ENCODE measurements around the gene ACTR1B.

Gene ACTR1B

GRCh38 chr2:97677480-97677879 lies 13.6 kb upstream of the ACTR1B start:
- Histone ChIP-seq H3K4me3 (ENCODE audit: low read depth, low read length, poor library complexity, severe bottlenecking) (no peak overlapping the region), H4K20me1 (ENCODE audit: insufficient read depth, low read length) (no peaks in the 10 kb centered on the region), H3K27ac (ENCODE audit: low read depth, low read length, poor library complexity, severe bottlenecking) (no peak overlapping the region), H3K4me2 (ENCODE audit: low read length) (no peak overlapping the region), H3K4me1 (ENCODE audit: insufficient read depth, low read length, severe bottlenecking) (no peaks in the 10 kb centered on the region), H3K9me2 (ENCODE audit: low read depth, low read length) (no peaks in the 10 kb centered on the region), H2AFZ (ENCODE audit: low read length) (no peak overlapping the region), H3K27me3 (ENCODE audit: insufficient read depth, low read length) (no peaks in the 10 kb centered on the region), H3K79me2 (ENCODE audit: insufficient read depth, low read length) (no peaks in the 10 kb centered on the region), H3K9ac (ENCODE audit: low read length) (no peak overlapping the region), H3F3A (ENCODE audit: insufficient read depth, low read length) (no peaks in the 10 kb centered on the region), H3K36me3 (ENCODE audit: insufficient read depth, low read length) (no peaks in the 10 kb centered on the region), H3K9me3 (ENCODE audit: low read length) (no peaks in the 10 kb centered on the region)
- TF ChIP-seq CTCF (IDR thresholded peaks at IDR 0.05; ENCODE audit: low read length) (no peak), EZH2 (IDR thresholded peaks at IDR 0.05; ENCODE audit: borderline replicate concordance, low read length) (no peak)

GRCh38 chr2:97676620-97677019 lies 12.8 kb upstream of the ACTR1B start:
- H3K4me1 ChIP-seq (ENCODE audit: insufficient read depth, low read length, severe bottlenecking), result no peaks in the 10 kb centered on the region
- TF ChIP-seq CTCF (IDR thresholded peaks at IDR 0.05; ENCODE audit: low read length) (no peak), EZH2 (IDR thresholded peaks at IDR 0.05; ENCODE audit: borderline replicate concordance, low read length) (no peak)
- H3K9me2 ChIP-seq (ENCODE audit: low read depth, low read length), result no peaks in the 10 kb centered on the region

GRCh38 chr2:97675430-97676113 lies 11.7 kb upstream of the ACTR1B start:
- H3K36me3 ChIP-seq (ENCODE audit: insufficient read depth, low read length), result no peaks in the 10 kb centered on the region
- H3K4me1 ChIP-seq (ENCODE audit: insufficient read depth, low read length, severe bottlenecking), result no peaks in the 10 kb centered on the region
- H3K27ac ChIP-seq (ENCODE audit: low read depth, low read length, poor library complexity, severe bottlenecking), result no peak overlapping the region
- H3K79me2 ChIP-seq (ENCODE audit: insufficient read depth, low read length), result no peaks in the 10 kb centered on the region
- no peak overlapping the region for H3K4me3 ChIP-seq (ENCODE audit: low read depth, low read length, poor library complexity, severe bottlenecking)
- H3K9me3 ChIP-seq (ENCODE audit: low read length), result no peaks in the 10 kb centered on the region
- H4K20me1 ChIP-seq (ENCODE audit: insufficient read depth, low read length), result no peaks in the 10 kb centered on the region
- TF ChIP-seq EZH2 (IDR thresholded peaks at IDR 0.05; ENCODE audit: borderline replicate concordance, low read length), result no peak
- TF ChIP-seq CTCF (IDR thresholded peaks at IDR 0.05; ENCODE audit: low read length), result no peak
- no peak overlapping the region for H2AFZ ChIP-seq (ENCODE audit: low read length)
- H3K27me3 ChIP-seq (ENCODE audit: insufficient read depth, low read length), result no peaks in the 10 kb centered on the region
- H3K9ac ChIP-seq (ENCODE audit: low read length), result no peak overlapping the region
- no peaks in the 10 kb centered on the region for H3F3A ChIP-seq (ENCODE audit: insufficient read depth, low read length)
- H3K4me2 ChIP-seq (ENCODE audit: low read length), result no peak overlapping the region
- no peaks in the 10 kb centered on the region for H3K9me2 ChIP-seq (ENCODE audit: low read depth, low read length)

More at GRCh38 chr2:97676620-97677019, 12.8 kb upstream of the ACTR1B start:
- Histone ChIP-seq H3K9me3 (ENCODE audit: low read length) (no peaks in the 10 kb centered on the region), H3K79me2 (ENCODE audit: insufficient read depth, low read length) (no peaks in the 10 kb centered on the region), H3K36me3 (ENCODE audit: insufficient read depth, low read length) (no peaks in the 10 kb centered on the region), H3F3A (ENCODE audit: insufficient read depth, low read length) (no peaks in the 10 kb centered on the region), H3K4me3 (ENCODE audit: low read depth, low read length, poor library complexity, severe bottlenecking) (no peak overlapping the region), H3K4me2 (ENCODE audit: low read length) (no peak overlapping the region), H2AFZ (ENCODE audit: low read length) (no peak overlapping the region), H4K20me1 (ENCODE audit: insufficient read depth, low read length) (no peaks in the 10 kb centered on the region), H3K9ac (ENCODE audit: low read length) (no peak overlapping the region), H3K27ac (ENCODE audit: low read depth, low read length, poor library complexity, severe bottlenecking) (no peak overlapping the region), H3K27me3 (ENCODE audit: insufficient read depth, low read length) (no peaks in the 10 kb centered on the region)
